HG03565 (cell line): ENCODE measurements around the gene POLR3G.

Experiments
- ATAC-seq: cut with Tn5 transposase; IDR thresholded peaks from one replicate; pipeline ENCODE4 v1.9.1; 2021; ENCODE audit warnings: mild to moderate bottlenecking, moderate library complexity; ENCODE audit not compliant: unreplicated experiment

Gene POLR3G

DNA sequence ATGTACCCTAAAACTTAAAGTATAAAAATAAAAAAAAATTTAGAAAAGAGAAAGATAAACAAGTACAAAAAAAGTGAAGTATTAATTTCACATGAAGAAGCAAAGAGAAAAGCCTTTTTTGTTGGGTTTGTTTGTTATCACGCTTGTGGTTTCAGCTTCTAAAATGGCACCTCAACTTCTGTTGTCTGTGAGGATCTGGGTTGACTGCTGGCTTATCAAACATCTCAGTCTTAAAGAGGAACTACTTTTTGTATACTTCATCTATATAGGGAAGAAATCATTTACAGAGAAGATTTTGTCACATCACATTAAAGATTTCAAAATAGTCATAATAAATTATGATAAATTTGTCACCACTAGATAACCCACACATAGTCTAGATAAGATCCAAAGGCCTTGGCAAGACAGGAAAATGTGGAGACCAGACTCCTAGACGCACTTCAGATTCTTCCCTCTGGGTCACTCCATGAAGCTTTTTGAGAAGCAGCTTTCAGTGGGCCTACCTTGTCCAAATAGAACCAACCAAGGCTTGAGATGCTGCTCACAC, 75.1 kb downstream of the POLR3G start:
- no peak for ATAC-seq

DNA sequence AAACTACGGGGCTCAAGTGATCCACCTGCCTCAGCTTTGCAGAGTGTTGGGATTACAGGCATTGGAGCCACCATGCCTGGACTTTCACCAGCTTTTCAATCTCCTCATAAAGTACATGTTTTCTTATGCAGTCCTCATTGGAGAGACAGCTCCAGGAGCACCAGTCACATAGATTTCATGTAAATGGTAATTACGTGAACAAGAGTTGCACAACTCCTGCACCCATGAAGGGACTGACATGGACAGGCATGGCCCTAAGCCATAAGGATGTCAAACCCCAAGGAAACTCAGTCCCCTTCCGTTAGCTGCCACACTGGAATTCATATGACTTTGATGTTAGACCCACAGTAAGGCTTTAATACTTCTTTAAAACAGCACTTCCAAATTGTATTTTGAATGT, 76.3 kb downstream of the POLR3G start:
- ATAC-seq: no peak

DNA sequence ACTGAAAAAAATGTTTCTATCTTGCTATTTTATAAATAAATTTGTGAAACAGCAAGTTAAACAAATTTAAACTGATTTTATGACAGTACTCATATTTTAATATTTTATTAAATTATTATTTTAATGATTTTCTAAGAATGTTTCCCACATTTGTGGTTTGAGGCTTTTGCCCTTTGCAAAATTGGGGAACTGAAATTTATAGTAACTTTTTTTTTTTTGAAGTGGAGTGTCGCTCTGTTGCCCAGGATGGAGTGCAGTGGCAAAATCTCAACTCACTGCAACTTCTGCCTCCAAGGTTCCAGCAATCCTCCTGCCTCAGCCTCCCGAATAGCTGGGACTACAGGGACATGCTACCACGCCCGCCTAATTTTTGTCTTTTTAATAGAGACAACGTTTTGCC, 76.7 kb downstream of the POLR3G start:
- no peak for ATAC-seq

DNA sequence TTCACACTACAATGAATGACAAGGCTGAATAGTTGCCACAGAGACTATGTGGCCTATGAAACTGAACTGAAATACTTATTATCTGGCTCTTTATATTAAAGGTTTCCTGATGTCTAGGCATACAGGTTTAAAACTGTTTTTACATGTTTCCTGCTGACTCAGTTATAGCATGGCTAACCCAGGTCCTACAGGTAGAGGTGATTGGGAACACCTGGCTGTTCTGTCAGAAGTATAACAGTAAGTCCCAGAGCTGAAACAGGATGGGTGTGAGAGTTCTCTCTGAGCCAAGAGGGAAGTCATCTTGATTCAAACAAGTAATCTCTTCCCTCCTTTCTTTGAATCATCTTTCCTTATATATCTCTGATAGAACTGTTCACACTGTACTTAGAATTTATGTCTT, 79.0 kb downstream of the POLR3G start:
- no peak for ATAC-seq

DNA sequence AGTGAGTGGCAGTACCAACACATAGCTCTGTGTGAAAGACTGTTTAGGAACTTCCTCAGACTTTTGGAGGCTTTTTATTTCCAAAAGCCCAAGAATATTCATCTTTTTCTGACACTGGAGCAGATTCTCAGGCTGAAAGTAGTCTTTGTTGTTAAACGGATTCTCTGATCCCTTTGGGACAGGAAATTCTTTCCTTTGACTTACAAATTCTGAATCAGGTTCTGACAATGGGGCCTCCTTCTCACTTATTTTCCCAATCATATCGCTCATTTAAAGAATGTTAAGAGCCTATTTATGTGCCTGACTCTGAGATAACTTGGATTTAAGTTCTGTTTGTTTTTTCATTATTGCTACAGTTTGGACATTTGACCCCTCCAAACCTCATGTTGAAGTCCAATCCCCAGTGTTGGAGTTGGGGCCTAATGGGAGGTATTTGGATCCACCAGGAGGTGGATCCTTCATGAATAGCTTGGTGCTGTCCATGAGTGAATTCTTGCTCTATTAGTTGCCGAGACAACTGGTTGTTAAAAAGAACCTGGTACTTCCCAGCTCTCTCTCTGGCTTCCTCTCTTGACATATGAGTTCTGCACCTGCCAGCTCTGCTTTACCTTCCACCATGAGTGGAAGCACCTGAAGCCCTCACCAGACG, 79.8 kb downstream of the POLR3G start:
- ATAC-seq: no peak

DNA sequence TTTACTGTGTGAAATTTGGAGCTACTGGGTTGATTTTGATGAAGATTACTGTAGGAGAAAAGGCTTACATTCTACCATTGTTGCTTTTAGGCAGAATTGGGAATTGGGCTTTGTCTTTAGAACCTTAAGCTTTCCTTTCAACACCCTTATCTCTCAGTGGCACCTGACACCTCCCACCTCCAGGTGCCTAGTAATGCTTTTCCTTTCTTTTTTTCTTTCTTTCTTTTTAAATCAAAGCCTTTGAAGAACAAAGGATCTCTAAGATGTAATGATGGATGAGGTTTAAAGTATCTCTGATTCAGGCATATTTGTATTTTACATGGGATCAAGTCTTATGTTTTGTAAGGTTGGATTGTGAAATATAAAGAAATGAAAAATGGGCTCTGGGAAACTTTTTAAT, 81.0 kb downstream of the POLR3G start:
- ATAC-seq: no peak

DNA sequence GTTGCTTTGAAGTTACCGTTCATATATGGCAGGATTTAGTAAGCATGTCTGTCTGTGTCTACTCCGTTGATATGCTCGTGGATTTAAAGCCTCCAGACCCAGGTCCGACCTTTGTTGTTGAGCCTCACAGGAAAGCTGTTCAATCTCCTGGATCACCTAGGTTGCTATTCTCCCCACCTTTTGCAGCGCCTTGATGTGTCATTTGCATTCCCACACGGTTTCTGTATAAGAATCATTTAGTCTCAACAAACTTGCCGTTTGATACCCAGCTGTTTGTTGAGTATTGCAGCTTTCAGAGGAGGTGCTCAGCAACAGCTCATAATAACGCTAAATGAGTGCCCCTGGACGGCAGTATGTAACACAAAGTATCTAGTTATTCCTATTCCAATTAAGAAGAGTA, 82.7 kb downstream of the POLR3G start:
- no peak for ATAC-seq

DNA sequence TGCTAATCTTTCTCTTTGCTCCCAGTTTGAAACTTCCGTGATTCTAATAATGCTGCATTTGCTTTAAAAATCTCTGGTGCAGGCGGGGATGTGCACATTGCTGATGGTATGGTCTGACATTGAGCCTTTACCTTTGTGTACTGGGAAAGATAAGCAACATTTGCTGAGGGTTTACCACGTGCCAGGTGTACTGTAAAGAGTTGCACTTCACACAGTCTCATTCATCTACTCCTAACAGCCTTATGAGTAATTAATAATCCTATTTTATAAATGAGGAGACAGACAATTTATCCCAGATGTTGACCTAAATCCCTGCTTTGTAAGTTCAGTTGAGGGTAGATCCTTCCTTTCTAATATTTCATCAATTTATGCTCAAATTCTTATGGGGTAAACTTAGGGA, 83.2 kb downstream of the POLR3G start:
- no peak for ATAC-seq

DNA sequence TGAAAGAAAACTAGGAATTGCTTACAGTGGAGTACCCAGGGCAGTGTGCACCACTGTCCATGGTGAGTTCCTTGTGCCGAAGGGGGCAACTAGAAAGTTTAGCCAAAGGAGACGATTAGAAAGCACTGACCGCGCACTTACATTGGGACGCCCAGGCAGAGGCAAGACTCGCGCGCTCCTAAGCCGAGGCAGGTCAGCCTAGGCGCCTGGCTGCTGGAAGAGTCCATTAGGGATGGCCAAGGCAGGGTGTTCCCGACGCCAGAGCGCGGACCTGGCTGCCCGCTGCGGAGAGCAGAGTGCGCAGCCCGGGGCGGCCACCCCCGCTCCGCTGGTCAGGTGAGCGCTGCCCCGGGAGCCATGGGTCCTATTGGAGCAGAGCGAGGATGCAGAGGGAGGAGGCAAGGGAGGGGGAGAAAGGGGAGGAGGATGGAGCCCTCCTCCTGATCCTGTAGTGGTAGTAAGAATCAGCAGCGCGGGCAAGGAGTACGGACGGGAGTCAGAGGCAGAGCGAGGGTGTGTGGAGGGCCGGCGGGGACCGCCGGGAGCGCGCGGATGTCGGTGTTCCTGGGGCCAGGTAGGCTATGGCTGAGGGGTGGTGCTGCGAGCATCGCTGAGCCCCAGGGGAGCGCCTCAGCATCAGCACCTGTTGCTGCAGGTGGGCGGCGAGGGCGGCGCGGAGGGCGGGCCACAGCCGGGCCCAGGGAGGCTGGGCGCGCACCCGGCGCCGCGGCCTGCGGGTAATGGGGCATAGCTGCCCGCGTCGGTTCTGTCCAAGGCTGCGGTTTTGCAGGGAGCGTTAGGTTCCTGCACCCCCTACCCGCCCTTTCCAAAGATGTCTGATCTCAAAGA, 83.9 kb downstream of the POLR3G start, which contains the start of gene ADGRV1:
TSS of gene ADGRV1 (plus strand) at position 454 of the 849 bp plus-strand sequence. CDS start at position 553, 99 bp downstream.
- no peak for ATAC-seq

DNA sequence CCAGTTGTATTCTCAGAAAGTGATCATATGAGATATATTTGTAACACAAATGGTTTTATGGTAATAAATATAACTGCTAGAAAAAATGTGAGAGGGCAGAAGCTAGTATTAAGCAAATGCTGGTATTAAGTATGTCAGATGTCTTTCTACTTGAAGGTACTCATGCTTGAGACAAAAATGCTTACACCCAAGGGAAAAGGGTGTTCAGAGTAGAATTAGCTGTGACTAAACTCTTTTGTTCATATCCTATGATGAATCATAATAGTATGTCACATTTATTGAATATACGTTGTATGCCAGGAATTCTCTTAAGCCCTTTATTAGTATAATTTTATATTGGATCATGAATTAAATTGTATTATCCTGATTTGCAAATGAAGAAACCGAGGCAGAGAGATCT, 86.1 kb downstream of the POLR3G start:
- no peak for ATAC-seq

DNA sequence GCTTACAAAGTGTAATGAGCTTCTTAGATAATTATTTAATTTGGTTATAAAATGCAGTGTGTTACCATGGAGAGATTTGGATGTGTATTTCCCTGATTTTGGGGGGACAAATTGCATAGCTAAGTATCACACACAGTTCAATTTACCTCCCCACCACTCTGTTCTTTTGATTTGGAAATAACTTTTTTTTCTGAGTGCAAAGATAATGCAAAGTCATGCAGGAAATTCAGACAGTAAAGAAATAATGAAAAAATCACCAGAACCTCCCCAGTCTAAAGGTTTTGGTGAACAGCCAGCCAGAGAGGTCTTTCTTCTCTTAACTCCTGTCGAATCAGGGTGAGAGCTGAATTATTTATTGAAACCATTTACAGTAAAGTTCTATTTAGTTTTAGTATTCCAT, 87.1 kb downstream of the POLR3G start:
- ATAC-seq: no peak

DNA sequence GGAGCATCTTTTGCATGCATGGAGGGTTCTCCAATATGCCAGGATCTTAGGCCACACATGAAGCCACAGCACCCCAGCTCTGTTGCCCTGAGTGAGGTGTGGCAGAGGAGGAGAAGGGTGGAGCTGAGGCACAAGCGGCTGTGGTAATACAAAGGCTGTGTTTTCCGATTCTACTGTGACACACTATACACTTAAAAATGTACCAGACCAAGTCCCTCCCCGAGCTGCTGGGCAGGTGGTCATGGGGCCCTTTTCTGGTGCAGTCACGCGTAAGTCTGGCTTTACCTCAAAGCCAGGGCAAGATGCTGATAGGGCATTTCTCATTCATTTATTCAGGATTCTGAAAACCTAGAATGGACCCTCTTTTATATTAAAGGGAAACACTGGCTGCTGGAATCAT, 87.7 kb downstream of the POLR3G start:
- ATAC-seq: no peak

DNA sequence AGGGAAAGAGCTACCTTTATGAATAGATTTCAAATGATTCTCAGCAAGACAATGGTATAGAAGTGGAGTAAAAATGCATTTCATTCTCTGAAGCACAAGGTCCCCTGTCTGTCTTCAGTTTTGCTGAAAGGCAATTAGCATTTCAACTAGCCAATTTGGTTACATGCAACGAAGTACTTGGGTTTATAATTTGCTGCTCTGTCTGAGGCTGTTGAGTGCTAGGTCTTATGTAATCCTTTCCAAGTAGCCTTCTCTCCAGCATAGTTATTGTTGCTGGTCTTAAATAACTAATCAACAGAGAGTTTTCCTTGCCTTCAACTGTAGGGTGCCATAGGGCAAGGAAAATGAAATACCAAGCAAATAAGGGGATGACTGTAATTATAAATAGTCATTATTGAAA, 88.4 kb downstream of the POLR3G start:
- ATAC-seq: no peak
